Posterior vena cava (tissue), 2 donors: Measurements from ENCODE around the gene PLK5. TPM values are rescaled to one million over a fixed set of nuclear protein-coding genes. Genes with fewer than 3 reads are reported as not detected.
"Not testable (repeated sequence)": the region's sequence is repeated elsewhere in the genome, so short reads cannot be mapped to it uniquely, and the experiment has no call there.

Experiments
- DNase-seq: peaks from one replicate; pipeline ENCODE4 v3.0.0-alpha.2; 2020; ENCODE audit warnings: low spot score
- intact Hi-C, 2 donors: fragments of 100-400 bp; cut with DNase I; formaldehyde crosslinking; loops; one replicate each; pipeline versions ENCODE4 v1.14.1 to v1.14.2; 2022 to 2023
- total RNA-seq, 2 donors: library from RNA; stranded (reverse); fragmentation: NEBNext Ultra II Directional; extraction: Animal tissue kit (Norgen Biotek cat#: 25700); gene quantifications; one replicate each; pipeline ENCODE4 v1.2.1, GENCODE V29; 2021
- donor health status: DM: yes; HTN: yes; CAD: no.
- donor health status: DM: yes; HTN: yes; CAD: no.

PLK5 gene
- total RNA-seq, 2 donors from 2014 or later, result not detected

- DNase-seq, result peak; percentile 100
- intact Hi-C loops, result no loop called here
Measured at GRCh38 chr19:1490311-1491113, 33.4 kb upstream of the PLK5 start, which contains the start of gene PCSK4. Gene PCSK4 (minus strand): TSS chr19:1490350. CDS start chr19:1490346, 4 bp downstream.

- no peak for DNase-seq
- intact Hi-C loops, result no loop called here
Measured at GRCh38 chr19:1491114-1491848, 32.6 kb upstream of the PLK5 start, which contains the start of gene REEP6. Gene REEP6 (plus strand): TSS chr19:1491181. CDS start chr19:1491270, 89 bp downstream.

- DNase-seq, result no peak
- intact Hi-C loops, result no loop called here
Measured at GRCh38 chr19:1491849-1492170, 32.1 kb upstream of the PLK5 start.

GRCh38 chr19:1492474-1493006 is 31.3 kb upstream of the PLK5 start:
- intact Hi-C loops, result no loop called here
- no peak for DNase-seq

- no peak for DNase-seq
- intact Hi-C loops, result no loop called here
Measured at GRCh38 chr19:1494115-1494815, 29.6 kb upstream of the PLK5 start.

- intact Hi-C loops, result no loop called here
- DNase-seq, result no peak
Measured at GRCh38 chr19:1495051-1495798, 28.7 kb upstream of the PLK5 start.

GRCh38 chr19:1495799-1496713 is 27.8 kb upstream of the PLK5 start:
- DNase-seq, result no peak
- intact Hi-C loops, result no loop called here

- intact Hi-C loops, result no loop called here
- DNase-seq, result no peak
Measured at GRCh38 chr19:1496714-1497577, 26.9 kb upstream of the PLK5 start.

- intact Hi-C loops, result no loop called here
- DNase-seq, result no peak
Measured at GRCh38 chr19:1497578-1498235, 26.2 kb upstream of the PLK5 start.

- intact Hi-C loops, DNase-seq: not testable (repeated sequence)
Measured at GRCh38 chr19:1499231-1499630, 24.6 kb upstream of the PLK5 start.

- DNase-seq, result peak; percentile 70
- intact Hi-C loops, result no loop called here
Measured at GRCh38 chr19:1501200-1501595, 22.7 kb upstream of the PLK5 start.

- intact Hi-C loops, result no loop called here
- no peak for DNase-seq
Measured at GRCh38 chr19:1502433-1503088, 21.3 kb upstream of the PLK5 start.

GRCh38 chr19:1503089-1503924 is 20.6 kb upstream of the PLK5 start:
- intact Hi-C loops, result no loop called here
- DNase-seq, result peak; percentile 75

GRCh38 chr19:1503925-1504773 is 19.7 kb upstream of the PLK5 start:
- intact Hi-C loops, result no loop called here
- peak; percentile 76 for DNase-seq
